Kidney (tissue), 14 donors: ENCODE results near the gene SHISAL1. TPM values are rescaled to one million over a fixed set of nuclear protein-coding genes. Genes with fewer than 3 reads are reported as not detected.

Experiments
- DNase-seq, 5 donors: peaks; one replicate each; pipeline ENCODE4 v3.0.0-alpha.2; 2013 to 2020
- FAIRE-seq: peaks from 2 replicates; lab custom pipeline; 2012; peaks lifted over from hg19 to GRCh38; lab: Jason Lieb, UNC
- H3K27ac ChIP-seq, 2 donors: one replicate each; pipeline ENCODE4 v1.7.0; 2013; ENCODE audit warnings: low read depth in 2 of 2, low read length in 2 of 2, inconsistent platforms in 1 of 2
- H3K27me3 ChIP-seq: one replicate; pipeline ENCODE4 v1.7.1; 2013; ENCODE audit warnings: low read length, inconsistent platforms; ENCODE audit not compliant: control insufficient read depth, insufficient read depth
- H3K36me3 ChIP-seq, 3 donors: one replicate each; pipeline versions ENCODE4 v1.7.0 to v1.7.1; 2013; ENCODE audit warnings: low read length in 3 of 3, control low read depth in 1 of 3, inconsistent platforms in 1 of 3; ENCODE audit not compliant: insufficient read depth in 3 of 3, control insufficient read depth in 2 of 3
- H3K4me1 ChIP-seq, 3 donors: one replicate each; pipeline versions ENCODE4 v1.7.0 to v1.7.1; 2013; ENCODE audit warnings: low read length in 3 of 3, inconsistent platforms in 1 of 3, low read depth in 1 of 3; ENCODE audit not compliant: control insufficient read depth in 2 of 3, insufficient read depth in 2 of 3
- H3K4me3 ChIP-seq, 3 donors: one replicate each; pipeline versions ENCODE4 v1.7.0 to v1.8.1; 2013; ENCODE audit warnings: low read length in 3 of 3, control low read depth in 1 of 3, inconsistent platforms in 1 of 3
- H3K9ac ChIP-seq, 3 donors: one replicate each; pipeline versions ENCODE4 v1.7.0 to v1.7.1; 2013; ENCODE audit warnings: low read length in 3 of 3, control low read depth in 1 of 3, inconsistent platforms in 1 of 3
- H3K9me3 ChIP-seq, 3 donors: one replicate each; pipeline versions ENCODE4 v1.7.0 to v1.7.1; 2013; ENCODE audit warnings: low read length in 3 of 3, control low read depth in 1 of 3, inconsistent platforms in 1 of 3; ENCODE audit not compliant: control insufficient read depth in 2 of 3, insufficient read depth in 1 of 3
- intact Hi-C: fragments of 100-400 bp; cut with DNase I; formaldehyde crosslinking; loops from one replicate; pipeline ENCODE4 v1.11.1; 2022
- polyA plus RNA-seq: library from polyadenylated mRNA; stranded (reverse); fragments of 350-450 nt; fragmentation: Illumina TruSeq; extraction: RNeasy Lipid Tissue Mini Kit (QIAGEN cat#74804); gene quantifications from one replicate; pipeline ENCODE4 v1.2.3, GENCODE V29; 2014; ENCODE audit warnings: low read depth, low replicate concordance; ENCODE audit not compliant: insufficient read depth
- total RNA-seq: library from RNA; stranded (reverse); fragmentation: NEBNext Ultra II Directional; extraction: Animal tissue kit (Norgen Biotek cat#: 25700); gene quantifications from one replicate; pipeline ENCODE4 v1.2.1, GENCODE V29; 2021
- TF ChIP-seq, protein P1 (sequence below): IDR thresholded peaks from 3 replicates; pipeline ENCODE4 v1.5.1; 2012; ENCODE audit warnings: mild to moderate bottlenecking, moderate library complexity, borderline replicate concordance; ENCODE audit not compliant: insufficient read depth; ENCODE audit errors: extremely low read depth
- donor health status: control.
- donor health status: control.
- donor health status: control.
- donor health status: control.
- donor health status: control.
- donor health status: DM: yes; HTN: yes; CAD: no.
- donor health status: Normal renal cell carcinoma (clear cell type).

SHISAL1 gene
- total and polyA plus RNA-seq, 2 donors from 2014 or later, result 0.04 to 1.1 TPM

DNA sequence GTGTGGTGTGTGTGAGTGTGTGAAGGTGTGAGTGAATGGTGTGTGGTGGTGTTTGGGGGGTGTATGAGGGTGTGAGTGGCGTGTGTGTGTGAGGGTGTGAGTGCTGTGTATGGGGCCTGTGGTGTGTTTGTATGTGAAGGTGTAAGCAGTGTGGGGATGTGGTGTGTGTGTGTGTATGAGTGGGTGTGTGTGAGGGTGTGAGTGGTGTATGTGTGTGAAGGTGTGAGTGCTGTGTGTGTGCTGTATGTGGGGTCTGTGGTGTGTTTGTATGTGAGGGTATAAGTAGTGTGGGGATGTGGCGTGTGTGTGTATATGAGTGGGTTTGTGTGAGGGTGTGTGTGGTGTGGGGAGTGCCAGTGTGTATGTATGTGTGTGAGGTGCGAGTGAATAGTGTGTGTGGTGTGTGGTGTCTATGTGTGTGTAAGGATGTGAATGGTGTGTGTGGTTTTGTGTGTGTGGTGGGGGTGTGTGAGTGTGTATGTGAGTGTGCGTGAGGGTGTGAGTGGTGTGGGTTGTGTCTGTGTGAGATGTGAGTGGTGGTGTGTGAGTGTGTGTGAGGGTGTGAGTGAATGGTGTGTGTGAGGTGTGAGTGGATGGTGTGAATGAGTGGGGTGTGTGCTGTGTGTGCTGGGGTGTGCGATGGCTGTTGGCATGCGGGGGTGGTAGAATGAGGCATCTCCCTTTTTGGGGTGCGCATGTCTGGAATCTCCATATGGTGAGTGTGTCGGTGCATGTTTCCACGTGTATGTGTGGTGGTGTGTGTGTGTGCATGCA is 22.5 kb upstream of the SHISAL1 start:
- intact Hi-C loops, result no loop called here
- H3K9ac ChIP-seq, result no peak overlapping the region
- H3K27me3 ChIP-seq, result peaks cover 5% of the 10 kb centered on the region
- H3K27ac ChIP-seq, result no peak overlapping the region
- no peaks in the 10 kb centered on the region for H3K4me1 ChIP-seq
- FAIRE-seq (no peak), DNase-seq (no peak)
- no peaks in the 10 kb centered on the region for H3K36me3 ChIP-seq
- H3K9me3 ChIP-seq, result no peaks in the 10 kb centered on the region
- no peak overlapping the region for H3K4me3 ChIP-seq
- TF ChIP-seq, protein P1, sequence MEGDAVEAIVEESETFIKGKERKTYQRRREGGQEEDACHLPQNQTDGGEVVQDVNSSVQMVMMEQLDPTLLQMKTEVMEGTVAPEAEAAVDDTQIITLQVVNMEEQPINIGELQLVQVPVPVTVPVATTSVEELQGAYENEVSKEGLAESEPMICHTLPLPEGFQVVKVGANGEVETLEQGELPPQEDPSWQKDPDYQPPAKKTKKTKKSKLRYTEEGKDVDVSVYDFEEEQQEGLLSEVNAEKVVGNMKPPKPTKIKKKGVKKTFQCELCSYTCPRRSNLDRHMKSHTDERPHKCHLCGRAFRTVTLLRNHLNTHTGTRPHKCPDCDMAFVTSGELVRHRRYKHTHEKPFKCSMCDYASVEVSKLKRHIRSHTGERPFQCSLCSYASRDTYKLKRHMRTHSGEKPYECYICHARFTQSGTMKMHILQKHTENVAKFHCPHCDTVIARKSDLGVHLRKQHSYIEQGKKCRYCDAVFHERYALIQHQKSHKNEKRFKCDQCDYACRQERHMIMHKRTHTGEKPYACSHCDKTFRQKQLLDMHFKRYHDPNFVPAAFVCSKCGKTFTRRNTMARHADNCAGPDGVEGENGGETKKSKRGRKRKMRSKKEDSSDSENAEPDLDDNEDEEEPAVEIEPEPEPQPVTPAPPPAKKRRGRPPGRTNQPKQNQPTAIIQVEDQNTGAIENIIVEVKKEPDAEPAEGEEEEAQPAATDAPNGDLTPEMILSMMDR, result no peak

DNA sequence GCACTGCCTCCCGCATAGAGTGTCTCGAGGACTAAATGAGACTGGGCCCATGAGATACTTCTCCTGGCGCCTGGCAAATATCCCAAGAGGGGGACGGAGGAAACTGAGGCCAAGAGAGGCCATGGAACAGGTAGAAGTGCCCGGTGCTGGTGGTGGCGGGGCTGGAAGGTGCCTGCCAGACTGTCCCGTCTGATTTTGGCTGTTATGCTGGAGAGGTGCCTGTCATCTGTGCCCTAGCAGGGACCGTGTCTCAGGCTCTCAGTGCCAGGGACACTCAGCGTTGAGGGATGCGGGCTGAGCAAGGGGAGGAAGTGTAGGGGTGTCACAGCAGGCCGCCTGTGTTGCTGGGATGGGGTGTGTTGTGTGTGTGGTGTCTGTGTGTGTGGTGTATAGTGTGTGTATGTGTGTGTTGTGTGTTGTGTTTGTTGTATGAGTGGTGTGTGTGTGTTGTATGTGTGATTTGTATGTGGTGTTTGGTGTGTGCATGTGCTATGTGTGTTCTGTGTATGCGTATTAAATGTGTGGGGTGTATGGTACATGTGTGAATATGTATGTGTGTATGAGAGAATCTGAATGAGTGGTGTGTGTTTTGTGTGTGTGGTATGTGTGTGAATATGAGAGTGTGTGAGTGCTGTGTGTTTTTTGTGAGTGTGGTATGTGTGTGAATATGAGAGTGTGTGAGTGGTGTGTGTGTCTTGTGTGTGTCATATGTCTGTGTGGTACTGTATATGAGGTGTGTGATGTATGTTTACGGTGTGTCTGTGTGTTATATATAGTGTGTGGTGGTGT is 21.3 kb upstream of the SHISAL1 start:
- TF ChIP-seq, protein P1, result no peak
- Histone ChIP-seq H3K9me3 (no peaks in the 10 kb centered on the region), H3K36me3 (no peaks in the 10 kb centered on the region), H3K9ac (no peak overlapping the region), H3K27ac (no peak overlapping the region), H3K4me3 (no peak overlapping the region), H3K27me3 (peaks cover 6% of the 10 kb centered on the region), H3K4me1 (no peaks in the 10 kb centered on the region)
- FAIRE-seq (no peak), DNase-seq (no peak)
- intact Hi-C loops, result no loop called here

DNA sequence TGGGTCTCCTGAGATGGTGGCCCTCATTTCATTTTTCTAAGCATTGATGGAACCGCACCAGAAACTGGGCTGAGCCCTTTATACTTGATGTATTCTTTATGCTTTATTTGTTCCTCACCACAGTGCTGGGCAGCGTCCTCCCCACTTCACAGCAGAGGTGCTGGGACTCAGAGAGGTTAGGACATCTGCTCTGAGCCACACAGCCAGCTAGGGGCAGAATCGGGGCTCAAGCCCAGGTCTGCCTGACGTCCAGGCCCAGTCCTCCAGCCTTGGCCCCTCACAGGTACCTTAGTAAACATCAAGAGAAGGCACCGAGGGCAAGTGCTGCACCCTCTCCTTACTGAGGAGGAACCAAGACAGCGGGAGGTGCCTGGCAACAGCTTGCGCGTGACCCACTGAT is 20.2 kb upstream of the SHISAL1 start:
- H3K4me1 ChIP-seq, result no peaks in the 10 kb centered on the region
- TF ChIP-seq, protein P1, result no peak
- H3K4me3 ChIP-seq, result no peak overlapping the region
- peaks cover 6% of the 10 kb centered on the region for H3K27me3 ChIP-seq
- no peak for FAIRE-seq
- no peak for DNase-seq
- H3K36me3 ChIP-seq, result no peaks in the 10 kb centered on the region
- no peak overlapping the region for H3K9ac ChIP-seq
- no peak overlapping the region for H3K27ac ChIP-seq
- intact Hi-C loops, result no loop called here
- no peaks in the 10 kb centered on the region for H3K9me3 ChIP-seq
